GM19240 (cell line): ENCODE measurements around the gene GSK3B.

ENCODE experiments used
- DNase-seq: peaks from one replicate; pipeline ENCODE4 v3.0.0; 2011; ENCODE audit warnings: low spot score; ENCODE audit not compliant: insufficient read length

Gene GSK3B

DNA sequence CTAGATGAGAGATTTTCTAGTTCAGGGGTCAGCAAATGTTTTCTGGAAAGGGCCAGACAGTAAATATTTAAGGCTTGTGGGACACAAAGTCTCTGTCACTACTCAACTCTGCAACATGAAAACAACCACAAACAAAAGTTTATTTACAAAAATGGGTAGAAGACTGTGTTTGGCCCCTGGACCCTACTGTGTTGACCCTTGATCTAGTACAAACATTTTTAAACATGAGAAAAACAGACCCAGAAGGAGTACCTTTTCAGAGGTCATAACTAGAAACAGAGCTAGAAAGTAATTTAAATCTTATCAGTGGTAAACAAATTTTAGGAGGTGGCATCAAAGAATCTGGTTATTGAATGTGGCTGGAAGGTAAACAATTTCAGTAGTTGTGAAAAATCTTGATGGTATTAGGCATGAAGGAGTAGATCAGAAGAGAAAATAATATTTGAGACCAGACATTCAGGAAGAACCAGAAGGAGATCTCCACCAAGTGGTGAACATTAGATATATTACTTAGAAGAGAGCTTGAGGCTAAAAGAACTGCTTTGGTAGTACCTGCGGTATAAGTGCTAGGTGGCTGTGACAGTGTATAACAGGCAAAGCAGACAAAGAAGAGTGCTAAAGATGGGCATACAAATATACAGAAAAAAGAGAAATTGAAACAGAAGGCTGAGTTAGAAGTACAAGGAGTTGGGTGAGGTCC is 210.6 kb downstream of the GSK3B start:
- DNase-seq = no peak

DNA sequence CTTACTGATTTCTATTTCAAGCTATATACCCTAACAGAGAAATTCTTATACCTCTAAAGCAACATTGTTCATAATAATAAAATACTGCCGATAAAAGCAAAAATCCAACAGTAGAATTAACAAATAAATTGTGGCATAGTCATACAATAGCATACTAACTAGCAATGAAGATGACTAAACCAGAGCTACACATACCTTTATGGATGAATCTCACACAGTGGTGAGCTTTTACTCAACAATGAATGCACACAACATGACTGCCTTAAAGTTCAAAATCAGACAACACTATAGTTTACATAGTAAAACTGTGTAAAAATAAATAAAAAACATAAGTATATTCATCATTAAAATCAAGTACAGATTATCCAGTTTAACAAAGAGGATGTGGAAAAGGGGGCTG is 213.3 kb downstream of the GSK3B start:
- DNase-seq = no peak

DNA sequence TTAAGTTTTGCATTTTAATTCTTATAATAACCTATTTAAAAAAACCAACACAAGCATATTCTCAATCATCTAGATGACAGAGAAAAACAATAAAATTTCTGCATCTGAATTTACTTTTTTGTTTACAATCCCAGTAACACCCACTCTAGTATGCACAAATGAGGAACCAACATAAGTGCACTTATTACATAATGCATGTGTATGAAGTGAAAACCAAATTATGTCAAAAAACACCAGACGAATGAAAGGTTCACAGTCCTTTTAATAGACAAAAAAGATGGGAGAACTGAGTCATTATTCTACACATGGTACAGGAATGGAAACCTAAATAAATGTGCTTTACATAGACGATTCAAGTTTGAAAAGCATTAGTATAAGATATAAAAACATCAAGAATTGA is 220.6 kb downstream of the GSK3B start:
- DNase-seq = no peak

DNA sequence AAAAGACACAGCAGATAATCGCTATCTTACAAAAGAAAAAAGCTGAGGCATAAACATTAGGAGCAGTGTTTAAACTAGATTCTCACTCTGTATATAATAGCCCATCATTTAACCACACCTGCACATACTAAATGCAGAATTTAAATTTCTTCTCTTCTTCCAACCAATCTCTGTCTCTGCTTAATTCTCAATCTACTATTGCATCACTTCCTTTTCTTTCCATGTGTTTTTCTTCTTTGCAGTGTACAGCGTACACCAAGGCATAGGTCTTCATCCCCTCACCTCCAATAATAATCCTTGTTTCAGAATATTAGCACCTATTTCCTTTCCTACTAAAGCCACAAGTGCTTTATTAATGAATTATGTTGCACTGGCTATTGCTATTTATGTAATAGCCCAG is 221.5 kb downstream of the GSK3B start:
- no peak for DNase-seq

DNA sequence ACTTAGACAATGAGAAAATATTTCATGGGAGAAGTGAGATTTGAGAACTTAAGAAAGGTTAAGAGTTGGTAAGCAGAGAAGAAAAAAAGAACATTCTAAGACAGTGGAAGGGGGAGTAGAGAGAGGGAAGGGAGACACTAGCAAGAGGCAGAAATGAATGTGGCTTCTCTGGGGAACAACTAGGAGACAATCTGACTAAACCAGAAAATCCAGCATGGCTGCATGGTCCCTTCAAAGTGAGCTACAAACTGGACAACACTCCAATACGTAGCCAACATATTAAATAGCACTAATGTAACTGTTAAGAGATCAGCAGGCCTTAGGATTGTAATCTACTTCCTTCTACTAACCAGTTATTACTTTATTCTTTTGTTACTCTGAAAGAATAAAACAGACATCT is 222.7 kb downstream of the GSK3B start:
- no peak for DNase-seq

DNA sequence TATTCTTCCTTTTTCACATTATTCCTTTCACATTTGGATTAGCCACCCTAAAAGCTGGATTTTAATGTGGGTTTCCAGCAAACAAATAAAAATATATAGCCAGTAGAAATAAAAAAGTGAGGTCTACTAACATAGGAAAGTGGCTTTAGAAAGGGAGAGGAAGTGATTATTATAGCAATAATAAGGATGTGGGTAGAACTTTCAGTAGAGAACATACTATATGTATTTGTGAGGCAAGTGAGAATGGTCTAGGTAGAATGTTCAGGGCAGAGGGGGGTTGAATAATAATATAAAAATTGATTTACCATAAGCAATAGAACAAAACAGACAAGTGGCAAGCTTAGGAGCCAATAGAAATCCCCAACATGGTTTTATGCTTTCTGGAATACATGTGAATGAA is 223.7 kb downstream of the GSK3B start:
- no peak for DNase-seq

DNA sequence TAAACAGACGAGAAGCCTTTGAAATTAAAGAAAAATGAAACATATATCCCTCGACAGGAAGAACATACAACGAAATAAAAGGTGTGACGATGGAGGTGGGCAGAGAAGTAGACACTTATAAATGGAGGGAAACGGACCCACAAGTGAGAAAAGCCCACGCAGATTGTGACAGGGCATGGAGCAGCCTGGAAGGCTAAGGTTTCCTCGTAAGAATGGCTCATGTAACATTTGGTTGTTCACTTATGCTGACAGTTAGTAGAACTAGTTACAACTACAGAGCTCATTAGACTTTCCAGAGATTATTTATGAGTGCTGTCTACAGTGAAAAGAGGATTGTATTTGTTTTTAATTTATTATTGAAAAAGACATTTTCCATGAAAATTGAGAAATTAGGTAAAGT is 229.8 kb downstream of the GSK3B start:
- no peak for DNase-seq

DNA sequence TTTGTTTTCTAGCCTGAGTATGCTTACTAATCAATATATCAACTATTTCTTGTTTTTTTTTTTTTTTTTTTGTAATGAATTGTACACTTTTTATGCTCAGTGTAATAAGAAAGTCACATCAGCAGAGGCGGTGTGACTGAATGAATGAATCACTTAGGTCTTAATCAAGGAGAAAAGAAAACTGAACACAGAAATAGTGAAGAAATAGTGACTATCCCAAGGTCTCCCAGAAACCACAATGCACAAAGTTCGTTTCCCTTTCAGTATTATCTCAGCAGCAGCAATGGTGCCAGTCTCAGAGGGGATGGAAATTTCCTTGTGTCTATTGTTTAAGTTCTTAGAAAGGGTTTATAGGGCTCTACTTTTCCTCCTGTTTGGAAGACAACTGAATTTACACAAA is 231.6 kb downstream of the GSK3B start:
- DNase-seq = no peak

DNA sequence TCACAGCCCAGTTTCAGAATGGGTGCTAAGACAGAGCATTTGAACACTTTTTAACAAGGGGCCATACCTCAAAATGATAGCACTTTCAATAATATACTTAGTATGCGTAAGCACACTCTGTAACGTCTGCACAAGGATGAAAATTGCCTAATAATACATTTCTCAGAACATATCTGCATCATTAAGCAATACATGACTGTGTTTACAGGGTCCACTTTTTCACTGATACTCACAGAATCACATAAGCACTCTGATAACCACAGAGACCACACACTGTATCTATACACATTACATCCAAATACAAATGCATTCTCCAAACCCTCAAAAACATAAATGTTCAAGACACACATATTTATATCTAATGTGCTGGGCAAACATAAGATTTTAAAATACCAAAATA is 232.6 kb downstream of the GSK3B start:
- DNase-seq = no peak

DNA sequence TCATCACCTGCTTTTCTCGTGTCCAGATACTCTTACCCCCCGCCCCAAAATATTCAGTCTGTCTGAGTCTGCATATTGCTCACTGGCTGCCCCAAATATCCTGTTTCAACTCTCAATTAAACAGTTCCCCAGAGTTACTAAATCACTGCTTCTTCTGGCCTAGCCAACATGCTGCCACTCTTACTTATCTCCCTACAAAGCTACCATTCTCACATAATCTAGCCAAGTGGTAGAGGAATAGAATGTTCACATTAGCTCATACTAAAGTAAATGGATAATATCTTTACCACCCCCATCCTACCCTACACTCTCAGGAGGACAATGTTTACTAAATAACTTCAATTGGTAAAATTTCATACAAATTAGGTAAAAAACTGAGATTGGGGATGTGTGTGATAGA is 234.5 kb downstream of the GSK3B start:
- DNase-seq = no peak

DNA sequence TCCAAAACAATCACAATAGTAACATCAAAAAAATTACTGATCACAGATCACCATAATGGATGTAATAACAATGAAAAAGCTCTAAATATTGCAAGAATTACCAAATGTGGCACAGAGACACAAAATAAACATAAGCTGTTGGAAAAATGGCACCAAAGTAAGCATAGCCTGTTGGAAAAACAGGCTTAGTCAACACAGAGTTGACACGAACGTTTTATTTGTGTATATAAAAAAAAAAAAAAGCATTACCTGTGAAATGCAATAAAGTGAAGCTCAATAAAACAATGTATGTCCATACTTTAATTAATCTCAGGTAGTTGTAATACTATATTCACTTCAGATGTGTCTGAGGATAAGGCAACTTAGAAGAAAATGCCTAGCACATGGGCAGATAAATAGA is 235.3 kb downstream of the GSK3B start:
- no peak for DNase-seq

DNA sequence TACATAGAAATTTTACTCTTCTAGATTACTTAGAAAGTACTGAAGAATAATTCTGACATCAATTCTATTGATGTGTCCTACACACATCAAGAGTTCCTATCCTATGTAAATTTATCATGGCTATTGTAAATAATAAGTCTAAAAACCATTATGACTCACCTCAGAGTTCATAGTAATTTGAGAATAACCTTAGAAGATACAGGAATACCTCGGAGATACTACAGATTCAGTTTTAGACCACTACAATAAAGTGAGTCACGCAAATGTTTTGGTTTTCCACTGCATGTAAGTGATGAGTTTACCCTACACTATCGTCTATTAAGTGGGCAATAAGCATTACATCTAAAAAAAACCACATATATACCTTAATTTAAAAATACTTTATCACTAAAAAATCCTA is 237.6 kb downstream of the GSK3B start:
- DNase-seq = no peak

DNA sequence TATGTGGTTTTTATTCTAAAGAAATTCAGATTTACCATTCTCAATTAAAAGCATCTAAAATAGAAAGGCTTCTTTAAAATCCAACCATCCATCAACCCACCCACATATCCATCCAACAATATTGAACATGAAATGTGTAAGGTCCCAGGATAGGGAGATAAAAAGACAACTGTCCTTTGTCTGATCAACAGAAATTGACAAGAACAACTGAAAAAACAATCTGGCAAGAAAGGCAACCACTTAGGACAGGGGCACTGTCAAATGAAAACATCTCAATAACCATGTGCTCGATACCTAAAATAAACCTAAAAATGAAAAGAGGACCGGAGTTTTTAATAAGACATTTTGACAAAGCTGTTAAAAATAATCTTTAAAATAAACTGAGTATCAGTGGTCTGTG is 245.1 kb downstream of the GSK3B start:
- DNase-seq = no peak

DNA sequence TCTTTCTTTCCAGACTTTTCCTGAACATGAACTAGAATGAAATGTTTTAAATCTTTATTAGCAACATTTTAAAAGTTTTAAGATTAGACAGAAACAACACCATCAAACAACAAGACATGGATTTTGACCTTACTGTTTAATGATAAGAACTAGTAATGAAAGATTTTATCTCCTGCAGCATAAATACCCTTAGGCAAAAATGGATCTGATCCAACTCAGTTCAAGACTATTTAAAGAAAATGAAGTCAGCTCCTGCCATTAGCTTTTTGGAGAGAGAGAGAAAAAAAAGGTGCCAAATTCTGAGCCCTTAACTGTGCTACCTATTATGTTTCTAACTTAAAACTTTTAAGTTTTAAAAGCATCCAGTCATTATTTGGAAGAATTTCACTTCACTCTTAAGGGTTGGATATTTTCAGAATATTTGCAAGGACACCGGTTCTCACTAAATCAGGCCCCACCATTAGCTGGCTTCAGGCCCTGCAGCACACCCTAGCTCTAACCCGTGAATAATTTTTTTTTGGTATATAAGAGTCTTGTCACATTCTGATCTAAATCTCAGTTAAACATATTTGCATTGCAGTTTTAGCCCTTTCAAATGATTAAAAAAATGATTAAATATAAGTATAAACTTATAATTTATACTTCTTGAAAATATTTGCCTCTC is 252.3 kb downstream of the GSK3B start:
- DNase-seq = no peak

DNA sequence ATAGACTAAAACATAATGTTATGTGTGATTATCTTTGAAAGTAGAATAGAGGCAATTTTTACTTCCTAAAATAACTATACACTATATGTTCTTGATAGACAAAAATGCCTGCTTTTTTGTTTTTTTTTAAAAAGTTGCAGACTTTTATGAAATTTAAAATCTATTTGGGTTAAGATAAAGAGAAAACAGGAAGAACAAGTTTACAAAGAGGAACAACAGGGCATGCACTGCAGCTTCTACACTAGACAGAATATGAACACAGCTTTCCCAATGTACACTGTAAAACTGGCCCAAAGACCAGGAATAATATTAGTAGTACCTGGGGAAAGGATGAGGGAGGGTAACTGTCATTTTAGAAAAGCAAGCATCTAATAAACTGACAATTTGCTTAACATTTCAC is 258.7 kb downstream of the GSK3B start:
- no peak for DNase-seq

DNA sequence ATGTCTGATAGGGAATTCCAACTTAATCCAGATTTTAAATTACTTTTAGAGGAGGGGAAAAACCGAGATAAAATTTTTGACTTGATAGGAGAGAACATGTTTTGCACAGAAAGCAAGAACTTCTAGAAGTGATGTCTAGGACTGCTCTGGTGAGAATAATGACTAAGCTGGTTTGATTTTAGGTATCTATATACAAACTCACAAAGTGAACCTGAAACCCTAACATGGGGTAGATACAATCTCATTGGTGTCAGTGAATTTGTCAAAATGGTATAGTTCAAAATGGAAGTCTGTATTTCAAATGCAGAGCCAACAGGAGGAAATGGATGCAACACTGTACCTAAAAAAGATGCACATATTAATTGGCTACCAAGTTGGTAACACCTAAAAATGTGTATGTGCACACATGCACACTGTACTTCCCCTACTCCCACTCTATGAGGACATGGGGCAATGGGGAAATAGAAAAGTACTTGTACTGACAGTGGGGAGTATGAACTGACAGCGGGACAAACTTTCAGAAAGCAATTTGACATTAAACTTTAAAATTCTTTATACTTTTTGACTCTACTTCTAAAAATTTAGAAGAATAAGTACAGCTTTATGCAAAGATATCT is 259.4 kb downstream of the GSK3B start:
- no peak for DNase-seq

DNA sequence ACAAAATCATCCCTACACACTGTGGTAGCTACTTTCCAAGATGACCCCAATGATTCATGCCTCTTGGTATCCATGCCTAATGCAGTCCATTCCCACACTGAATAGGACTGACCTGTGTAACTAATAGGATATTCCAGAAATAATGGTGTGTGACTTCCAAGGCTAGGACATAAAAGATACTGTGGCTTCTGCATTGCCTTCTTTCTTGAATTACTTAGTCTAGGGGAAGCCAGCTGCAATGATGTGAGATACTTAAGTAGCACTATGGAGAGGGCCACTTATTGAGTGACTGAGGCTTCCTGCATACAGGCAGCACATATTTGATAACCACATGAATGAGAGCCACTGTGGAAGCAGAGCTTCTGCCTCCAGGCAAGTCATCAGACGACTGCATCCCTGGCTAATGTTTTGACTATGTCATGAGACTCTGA is 262.3 kb downstream of the GSK3B start:
- DNase-seq = no peak

DNA sequence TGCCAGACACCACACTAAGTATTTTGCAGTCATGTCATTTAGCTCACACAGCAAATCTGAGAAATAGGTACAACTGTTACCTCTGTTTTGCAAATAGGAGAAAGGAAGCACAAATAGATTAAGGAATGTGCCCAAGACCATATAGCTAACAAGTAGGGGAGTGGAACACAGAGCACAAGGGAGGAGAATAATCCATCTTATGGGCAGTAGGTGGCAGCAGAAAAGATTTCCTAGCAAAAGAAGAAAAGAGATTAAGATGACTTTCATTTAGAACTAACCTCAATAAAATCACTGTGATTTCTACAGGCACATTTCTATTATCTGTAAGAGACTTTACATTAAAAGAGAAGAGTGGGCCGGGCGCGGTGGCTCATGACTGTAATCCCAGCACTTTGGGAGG is 263.2 kb downstream of the GSK3B start:
- DNase-seq = no peak

DNA sequence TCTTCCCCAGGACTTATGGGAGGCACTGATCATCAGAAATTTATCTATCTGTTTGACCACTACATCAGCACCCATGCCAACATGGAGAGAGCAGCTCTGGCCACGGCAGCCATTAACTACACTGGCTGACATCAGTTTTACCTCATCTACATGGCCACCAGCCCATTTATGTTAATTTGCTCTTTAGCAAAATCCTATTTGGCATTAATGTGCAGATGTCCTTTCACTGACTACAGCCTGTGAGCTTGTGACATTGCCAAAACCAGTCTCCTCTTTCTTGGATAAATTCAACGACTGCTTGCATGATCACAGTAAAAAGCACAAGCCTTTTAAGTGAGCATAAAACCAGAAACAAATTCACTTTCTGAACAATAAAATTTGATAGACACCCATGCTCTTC is 264.8 kb downstream of the GSK3B start:
- no peak for DNase-seq

DNA sequence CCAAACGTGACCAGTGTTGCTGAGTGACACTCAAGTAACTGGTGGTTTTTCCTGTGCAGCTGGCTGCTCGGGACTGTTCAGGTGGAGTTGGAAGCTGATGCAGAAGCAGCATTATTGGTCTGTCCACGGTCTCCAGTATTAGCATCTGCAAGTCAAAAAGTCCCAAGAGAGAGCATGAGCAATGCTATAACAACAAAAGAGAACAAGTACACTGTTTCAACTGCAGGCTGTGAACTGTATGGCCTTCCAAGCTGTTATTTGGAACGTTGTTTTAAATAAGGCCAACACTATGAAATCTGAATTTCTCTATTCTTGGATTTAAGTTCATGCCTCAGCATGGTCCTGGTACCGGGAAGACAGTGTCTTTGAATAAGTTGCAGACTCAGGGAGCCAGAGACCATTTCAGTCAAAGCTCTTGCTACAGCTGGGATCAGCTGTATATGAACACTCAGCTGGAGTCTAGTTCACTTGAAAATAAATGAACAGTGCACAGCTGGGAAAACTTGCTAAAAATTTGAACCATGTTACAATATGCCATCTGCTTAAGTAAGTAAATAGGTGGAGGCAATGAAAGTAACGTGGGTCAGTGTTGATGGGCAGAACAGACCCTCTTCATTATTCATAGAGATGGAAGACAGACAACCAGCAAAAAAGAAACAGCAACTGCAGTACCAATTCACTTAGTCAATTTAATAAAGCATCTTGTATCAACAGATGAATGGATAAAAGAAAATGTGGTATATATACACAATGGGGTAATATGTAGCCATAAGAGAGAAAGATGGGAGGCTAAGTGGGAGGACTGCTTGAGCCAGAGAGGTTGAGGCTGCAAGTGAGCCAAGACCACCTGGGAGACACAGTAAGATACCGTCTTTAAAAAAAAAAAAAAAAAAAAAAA is 267.3 kb downstream of the GSK3B start:
- DNase-seq = no peak

DNA sequence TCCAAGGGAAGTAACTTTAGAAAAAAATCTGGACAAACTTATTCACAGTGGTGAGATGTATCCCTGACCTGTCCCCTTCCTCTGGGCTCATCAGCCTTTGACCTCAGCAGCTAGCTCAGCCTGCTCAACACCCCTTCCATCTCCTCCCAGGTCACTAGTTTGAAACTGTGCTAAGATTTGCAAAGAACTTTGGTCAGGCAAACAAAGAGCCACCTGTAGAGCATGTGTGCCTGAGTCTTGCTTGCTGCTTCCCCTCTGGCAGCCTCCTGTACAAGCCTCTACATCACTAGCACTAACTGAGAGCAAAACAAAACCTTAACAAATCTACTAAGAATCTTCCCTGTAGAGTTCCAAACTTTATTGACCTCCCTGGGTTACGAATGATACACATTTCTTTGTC is 268.4 kb downstream of the GSK3B start:
- DNase-seq = no peak

DNA sequence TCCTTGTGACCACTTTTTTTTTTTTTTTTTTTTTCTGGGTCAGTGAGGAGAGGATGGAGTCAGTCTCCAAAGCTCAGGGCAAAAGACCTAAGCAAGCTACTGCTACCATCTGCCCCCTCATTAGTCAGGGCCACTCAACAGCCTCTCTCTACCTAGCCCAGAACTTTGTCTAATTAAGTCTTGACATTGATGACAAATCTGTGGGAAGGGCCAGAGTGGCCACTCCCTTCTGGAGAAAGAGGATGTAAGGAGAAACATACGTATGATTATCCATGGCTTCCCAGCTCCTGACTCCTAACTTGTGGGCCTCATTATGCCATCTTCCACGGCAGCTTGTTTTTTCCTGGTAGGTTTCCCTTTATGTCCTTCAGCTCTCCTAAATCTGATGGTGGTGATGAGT is 274.4 kb downstream of the GSK3B start:
- DNase-seq = no peak
